Muscle of leg (tissue), 11 donors: Measurements from ENCODE around the gene TRMT44. TPM values are rescaled to one million over a fixed set of nuclear protein-coding genes. Genes with fewer than 3 reads are reported as not detected.

Experiments used
- DNase-seq: peaks from one replicate; pipeline ENCODE4 v3.0.0; 2013
- H3K27ac ChIP-seq: one replicate; pipeline ENCODE4 v1.5.1; 2013; ENCODE audit warnings: mild to moderate bottlenecking, low read length, control low read depth
- H3K27me3 ChIP-seq: one replicate; pipeline ENCODE4 v1.6.1; 2013; ENCODE audit warnings: low read length; ENCODE audit not compliant: control insufficient read depth, insufficient read depth
- H3K36me3 ChIP-seq: one replicate; pipeline ENCODE4 v1.6.1; 2013; ENCODE audit warnings: low read length; ENCODE audit not compliant: control insufficient read depth, insufficient read depth
- H3K4me1 ChIP-seq: one replicate; pipeline ENCODE4 v1.6.1; 2013; ENCODE audit warnings: low read length; ENCODE audit not compliant: control insufficient read depth, insufficient read depth
- H3K4me3 ChIP-seq: one replicate; pipeline ENCODE4 v1.5.1; 2013; ENCODE audit warnings: low read length, control low read depth
- H3K9me3 ChIP-seq: replicated peaks from 2 replicates; pipeline ENCODE4 v1.6.1; 2013; ENCODE audit warnings: low read depth, low read length; ENCODE audit not compliant: control insufficient read depth
- WGBS: methylation state at CpG from one replicate; pipeline ENCODE4 v1.1.5; 2013; ENCODE audit warnings: missing lambda C conversion rate; ENCODE audit not compliant: insufficient coverage; 5-methylcytosine and 5-hydroxymethylcytosine counted together
- polyA plus RNA-seq, 8 donors: library from polyadenylated mRNA; unstranded; fragments of 120-200 nt; gene quantifications; one replicate each; pipeline versions ENCODE4 v1.2.1 to v1.2.3, GENCODE V29; 2013; ENCODE audit warnings: inconsistent platforms in 1 of 8, low replicate concordance in 1 of 8; ENCODE audit not compliant: insufficient read length in 8 of 8, insufficient read depth in 1 of 8
- total RNA-seq: library from RNA; stranded (reverse); fragments of 120-200 nt; gene quantifications from one replicate; pipeline ENCODE4 v1.2.4, GENCODE V29; 2013

Gene TRMT44
- total and polyA plus RNA-seq, 9 donors: 8.1 to 13.9 (median 10.3) TPM

DNA sequence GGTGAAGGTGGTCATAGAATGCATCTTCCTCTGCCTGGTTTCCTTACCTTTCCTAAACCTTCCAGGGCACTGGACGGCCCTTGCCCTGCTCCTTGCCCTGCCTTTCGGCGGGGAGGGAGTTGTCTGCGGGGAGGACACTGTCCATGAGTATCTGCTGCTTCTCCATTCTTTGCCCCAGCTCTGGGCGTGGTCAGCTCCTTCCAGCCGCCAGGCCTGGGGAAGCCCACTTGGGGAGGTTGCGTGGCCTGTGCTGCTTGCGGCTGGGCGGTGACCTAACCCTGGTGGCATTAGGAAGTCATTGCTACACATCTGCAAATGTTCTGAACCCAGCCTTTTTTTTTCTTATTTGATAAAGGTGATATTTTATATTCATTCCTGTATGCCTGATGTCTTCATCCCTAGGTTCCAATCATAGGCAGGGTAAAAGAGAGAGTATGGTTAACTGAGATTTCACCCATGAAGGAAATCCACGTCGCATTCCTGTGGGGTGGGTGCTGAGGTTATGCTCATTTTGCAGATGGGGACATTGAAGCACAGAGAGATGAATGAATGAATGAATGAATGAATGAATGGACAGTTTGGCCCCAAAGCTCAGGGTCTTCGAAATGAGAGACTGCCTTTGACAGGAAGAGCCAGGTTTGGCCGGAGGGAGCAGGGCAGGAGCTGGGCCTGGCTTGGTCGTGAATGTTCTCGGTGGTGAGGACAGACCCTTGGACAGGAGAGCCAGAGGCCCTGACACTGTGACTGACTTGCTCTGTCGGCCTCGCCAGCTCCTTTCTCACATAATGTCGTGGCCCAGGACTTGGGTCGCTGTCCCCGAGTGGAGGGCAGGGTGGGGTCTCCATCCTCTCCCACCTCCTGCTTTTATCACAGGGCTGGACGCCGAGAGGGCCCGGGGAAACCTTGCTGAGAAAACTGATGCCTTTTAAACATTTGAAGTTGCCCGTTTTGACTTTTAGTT is 81.9 kb downstream of the TRMT44 start:
- H3K27ac ChIP-seq: no peak overlapping the region
- H3K9me3 ChIP-seq: peaks cover 4% of the 10 kb centered on the region
- 83% methylated on average over 13 of the region's 24 CpGs for WGBS

DNA sequence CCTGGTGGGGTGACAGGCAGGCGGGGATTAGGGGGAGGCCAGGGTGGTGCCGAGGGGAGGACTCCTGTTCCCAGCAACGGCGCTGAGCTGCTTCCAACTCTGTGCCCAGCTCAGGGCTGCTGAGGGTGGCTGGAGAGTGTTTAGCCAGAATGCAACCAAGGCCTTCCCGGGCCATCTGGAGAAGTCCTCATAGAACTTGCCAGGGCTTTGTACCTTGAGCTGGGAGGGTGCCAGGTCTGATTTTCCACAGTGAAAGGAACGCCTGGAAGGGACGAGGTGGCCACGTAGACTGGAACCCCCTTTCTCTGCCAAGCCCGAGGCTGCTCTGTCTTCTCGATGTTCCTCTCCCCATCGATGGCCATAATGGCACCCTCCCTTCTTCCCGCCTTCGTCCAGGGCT is 82.6 kb downstream of the TRMT44 start:
- Histone ChIP-seq H3K27me3 (no peaks in the 10 kb centered on the region), H3K27ac (no peak overlapping the region), H3K4me3 (no peak overlapping the region), H3K36me3 (no peaks in the 10 kb centered on the region), H3K9me3 (peaks cover 4% of the 10 kb centered on the region), H3K4me1 (no peaks in the 10 kb centered on the region)
- 69% methylated on average over 11 of the region's 13 CpGs for WGBS
- DNase-seq: no peak

More for the DNA sequence above, 81.9 kb downstream of the TRMT44 start:
- Histone ChIP-seq H3K4me3 (no peak overlapping the region), H3K4me1 (peaks cover 4% of the 10 kb centered on the region), H3K27me3 (no peaks in the 10 kb centered on the region), H3K36me3 (no peaks in the 10 kb centered on the region)
- no peak for DNase-seq

- no peak for DNase-seq
- Histone ChIP-seq H3K9me3 (peaks cover 4% of the 10 kb centered on the region), H3K36me3 (no peaks in the 10 kb centered on the region), H3K27ac (no peak overlapping the region), H3K4me3 (no peak overlapping the region), H3K4me1 (no peaks in the 10 kb centered on the region), H3K27me3 (no peaks in the 10 kb centered on the region)
- 77% methylated on average over 3 of the region's 3 CpGs for WGBS
Observed at GRCh38 chr4:8523766-8524165, 83.2 kb downstream of the TRMT44 start.

- 71% methylated on average over 7 of the region's 12 CpGs for WGBS
- peaks cover 4% of the 10 kb centered on the region for H3K9me3 ChIP-seq
- H3K36me3 ChIP-seq: no peaks in the 10 kb centered on the region
- no peaks in the 10 kb centered on the region for H3K27me3 ChIP-seq
- no peak overlapping the region for H3K27ac ChIP-seq
- no peak for DNase-seq
- no peaks in the 10 kb centered on the region for H3K4me1 ChIP-seq
- no peak overlapping the region for H3K4me3 ChIP-seq
Observed at GRCh38 chr4:8524595-8525382, 84.2 kb downstream of the TRMT44 start.

GRCh38 chr4:8525383-8526120 is 85.0 kb downstream of the TRMT44 start:
- Histone ChIP-seq H3K4me1 (no peaks in the 10 kb centered on the region), H3K9me3 (no peaks in the 10 kb centered on the region), H3K36me3 (no peaks in the 10 kb centered on the region), H3K4me3 (no peak overlapping the region), H3K27ac (no peak overlapping the region), H3K27me3 (no peaks in the 10 kb centered on the region)
- 43% methylated on average over 14 of the region's 16 CpGs for WGBS
- DNase-seq: no peak

Other genes with a start within 250 kb of the TRMT44 start
- gene SH3TC1, start 241.5 kb upstream of the TRMT44 start, total RNA-seq: 9.6 TPM
- gene SH3TC1, start 241.5 kb upstream of the TRMT44 start, polyA plus RNA-seq: 10 to 100 TPM in 3 of 8 donors, 1 to 10 TPM in 5; 6.8 to 21.3 (median 9.8) TPM
- gene HTRA3, start 171.0 kb upstream of the TRMT44 start, total RNA-seq: 46.8 TPM
- 10 to 100 TPM; 40.7 to 87.4 (median 61.3) TPM for gene HTRA3, start 171.0 kb upstream of the TRMT44 start, polyA plus RNA-seq
- gene ACOX3, start 54 bp upstream of the TRMT44 start, total RNA-seq: 17.5 TPM
- gene ACOX3, start 54 bp upstream of the TRMT44 start, polyA plus RNA-seq: 10 to 100 TPM; 10.1 to 20.3 (median 15.7) TPM
- gene GPR78, start 139.6 kb downstream of the TRMT44 start, total RNA-seq: 0.93 TPM
- gene GPR78, start 139.6 kb downstream of the TRMT44 start, polyA plus RNA-seq: under 1 TPM; 0.29 to 0.73 (median 0.54) TPM
- gene CPZ, start 152.0 kb downstream of the TRMT44 start, total RNA-seq: 18.4 TPM
- 10 to 100 TPM in 1 of 8 donors, 1 to 10 TPM in 7; 3.3 to 16.5 (median 5.8) TPM for gene CPZ, start 152.0 kb downstream of the TRMT44 start, polyA plus RNA-seq